HG03135 (cell line): ENCODE data around the gene LMX1A.

Experiments
- ATAC-seq: cut with Tn5 transposase; IDR thresholded peaks from one replicate; pipeline ENCODE4 v1.9.1; 2021; ENCODE audit warnings: mild to moderate bottlenecking, moderate library complexity; ENCODE audit not compliant: unreplicated experiment

Gene LMX1A

GRCh38 chr1:165327538-165327937, 29.0 kb downstream of the LMX1A start:
- no peak for ATAC-seq

- no peak for ATAC-seq
Observed at GRCh38 chr1:165325460-165326203, 30.9 kb downstream of the LMX1A start.

GRCh38 chr1:165324050-165324449, 32.5 kb downstream of the LMX1A start:
- no peak for ATAC-seq

GRCh38 chr1:165317612-165318011, 38.9 kb downstream of the LMX1A start:
- ATAC-seq: no peak

GRCh38 chr1:165316153-165316772, 40.3 kb downstream of the LMX1A start:
- ATAC-seq: no peak

- no peak for ATAC-seq
Observed at GRCh38 chr1:165315481-165315880, 41.0 kb downstream of the LMX1A start.

- ATAC-seq: no peak
Observed at GRCh38 chr1:165313903-165314302, 42.6 kb downstream of the LMX1A start.

GRCh38 chr1:165312591-165312990, 43.9 kb downstream of the LMX1A start:
- ATAC-seq: no peak

GRCh38 chr1:165306543-165307434, 49.7 kb downstream of the LMX1A start:
- no peak for ATAC-seq

- ATAC-seq: no peak
Observed at GRCh38 chr1:165303386-165303785, 53.1 kb downstream of the LMX1A start.

GRCh38 chr1:165300400-165300903, 56.1 kb downstream of the LMX1A start:
- ATAC-seq: no peak

- ATAC-seq: no peak
Observed at GRCh38 chr1:165298203-165298820, 58.2 kb downstream of the LMX1A start.

- ATAC-seq: no peak
Observed at GRCh38 chr1:165296205-165296604, 60.3 kb downstream of the LMX1A start.

- no peak for ATAC-seq
Observed at GRCh38 chr1:165290148-165290547, 66.4 kb downstream of the LMX1A start.

GRCh38 chr1:165289556-165289955, 67.0 kb downstream of the LMX1A start:
- no peak for ATAC-seq

GRCh38 chr1:165288350-165289120, 68.0 kb downstream of the LMX1A start:
- ATAC-seq: no peak

GRCh38 chr1:165287781-165288180, 68.7 kb downstream of the LMX1A start:
- ATAC-seq: no peak

GRCh38 chr1:165287329-165287728, 69.2 kb downstream of the LMX1A start:
- ATAC-seq: no peak

- ATAC-seq: no peak
Observed at GRCh38 chr1:165284454-165284853, 72.1 kb downstream of the LMX1A start.

GRCh38 chr1:165281207-165281901, 75.2 kb downstream of the LMX1A start:
- no peak for ATAC-seq
